Ishikawa (cell line): ENCODE data around the gene IGFBP2.

Experiments used
- CEBPB ChIP-seq: IDR thresholded peaks from 2 replicates; pipeline ENCODE4 v1.6.1; 2012
- CREB1 ChIP-seq: IDR thresholded peaks from 2 replicates; pipeline ENCODE4 v1.6.1; 2012; ENCODE audit warnings: low read depth
- EP300 ChIP-seq: IDR thresholded peaks from 2 replicates; pipeline ENCODE4 v1.6.1; 2012; ENCODE audit warnings: borderline replicate concordance
- FOXM1 ChIP-seq: IDR thresholded peaks from 2 replicates; pipeline ENCODE4 v1.6.1; 2012; ENCODE audit warnings: low read depth, borderline replicate concordance
- MAX ChIP-seq: IDR thresholded peaks from 2 replicates; pipeline ENCODE4 v1.6.1; 2012
- NFIC ChIP-seq: IDR thresholded peaks from 2 replicates; pipeline ENCODE4 v1.6.1; 2012
- RAD21 ChIP-seq: IDR thresholded peaks from 2 replicates; pipeline ENCODE4 v1.6.1; 2012; ENCODE audit warnings: low read depth
- REST ChIP-seq: IDR thresholded peaks from 2 replicates; pipeline ENCODE4 v1.6.1; 2012; ENCODE audit warnings: low read depth, mild to moderate bottlenecking
- TAF1 ChIP-seq: IDR thresholded peaks from 2 replicates; pipeline ENCODE4 v1.6.1; 2012; ENCODE audit warnings: low read depth, mild to moderate bottlenecking
- TCF12 ChIP-seq: IDR thresholded peaks from 2 replicates; pipeline ENCODE4 v1.6.1; 2012; ENCODE audit warnings: low read depth
- USF1 ChIP-seq: IDR thresholded peaks from 2 replicates; pipeline ENCODE4 v1.6.1; 2012
- ZBTB7A ChIP-seq: IDR thresholded peaks from 2 replicates; pipeline ENCODE4 v1.6.1; 2012; ENCODE audit warnings: low read depth

GRCh38 chr2:216590780-216591179 is 42.4 kb upstream of the IGFBP2 start:
- no peak for TF ChIP-seq NFIC
- TF ChIP-seq MAX: no peak
- TF ChIP-seq CREB1: no peak
- TF ChIP-seq CEBPB: no peak
- no peak for TF ChIP-seq ZBTB7A
- no peak for TF ChIP-seq RAD21
- no peak for TF ChIP-seq REST
- TF ChIP-seq TCF12: no peak
- no peak for TF ChIP-seq FOXM1
- no peak for TF ChIP-seq EP300
- no peak for TF ChIP-seq USF1
- TF ChIP-seq TAF1: no peak
